Ovary (tissue), 3 donors: ENCODE data around the gene NAGPA.

Experiments used
- CTCF ChIP-seq, 3 donors: fragments of 450-650 bp in 2 of 3; fragments of 200-600 bp in 1 of 3; IDR thresholded peaks; one replicate each; pipeline versions ENCODE4 v1.5.1 to v1.8.0; 2016 to 2022; ENCODE audit warnings: antibody characterized with exemption in 3 of 3, mild to moderate bottlenecking in 1 of 3
- EP300 ChIP-seq: sonication (generic); formaldehyde crosslinking; IDR thresholded peaks from one replicate; pipeline ENCODE4 v1.6.1; 2017; ENCODE audit warnings: antibody characterized with exemption
- POLR2A ChIP-seq: fragments of 450-650 bp; IDR thresholded peaks from one replicate; pipeline ENCODE4 v1.6.1; 2017; ENCODE audit warnings: antibody characterized with exemption, mild to moderate bottlenecking, moderate library complexity
- donor health status: DM: no; HTN: no; CAD: no.

- no peak for TF ChIP-seq CTCF (IDR thresholded peaks at IDR 0.05)
- no peak for TF ChIP-seq EP300
- no peak for TF ChIP-seq POLR2A
Observed at GRCh38 chr16:5024632-5025031, 9.1 kb downstream of the NAGPA start.
